GM21619 (cell line): ENCODE measurements around the gene CNTNAP2.
"Not testable (repeated sequence)": the region's sequence is repeated elsewhere in the genome, so short reads cannot be mapped to it uniquely, and the experiment has no call there.

Experiments used
- ATAC-seq: cut with Tn5 transposase; IDR thresholded peaks from one replicate; pipeline ENCODE4 v1.9.1; 2021; ENCODE audit not compliant: unreplicated experiment

CNTNAP2 gene

GRCh38 chr7:147678943-147679342 lies 1562.3 kb downstream of the CNTNAP2 start:
- no peak for ATAC-seq

GRCh38 chr7:147681530-147681929 lies 1564.9 kb downstream of the CNTNAP2 start:
- ATAC-seq: no peak

- ATAC-seq: no peak
Measured at GRCh38 chr7:147700702-147701101, 1584.1 kb downstream of the CNTNAP2 start.

- no peak for ATAC-seq
Measured at GRCh38 chr7:147707926-147708325, 1591.3 kb downstream of the CNTNAP2 start.

- ATAC-seq: no peak
Measured at GRCh38 chr7:147708871-147709270, 1592.3 kb downstream of the CNTNAP2 start.

- no peak for ATAC-seq
Measured at GRCh38 chr7:147711447-147711846, 1594.8 kb downstream of the CNTNAP2 start.

GRCh38 chr7:147721962-147722830 lies 1605.6 kb downstream of the CNTNAP2 start:
- no peak for ATAC-seq

- no peak for ATAC-seq
Measured at GRCh38 chr7:147723536-147723935, 1606.9 kb downstream of the CNTNAP2 start.

GRCh38 chr7:147731311-147731710 lies 1614.7 kb downstream of the CNTNAP2 start:
- ATAC-seq: no peak

- not testable (repeated sequence) for ATAC-seq
Measured at GRCh38 chr7:147737559-147738214, 1621.1 kb downstream of the CNTNAP2 start.

GRCh38 chr7:147742301-147742700 lies 1625.7 kb downstream of the CNTNAP2 start:
- ATAC-seq: no peak

- no peak for ATAC-seq
Measured at GRCh38 chr7:147756300-147756699, 1639.7 kb downstream of the CNTNAP2 start.

- ATAC-seq: no peak
Measured at GRCh38 chr7:147759327-147759943, 1642.8 kb downstream of the CNTNAP2 start.

- no peak for ATAC-seq
Measured at GRCh38 chr7:147765301-147765700, 1648.7 kb downstream of the CNTNAP2 start.

GRCh38 chr7:147771344-147771743 lies 1654.7 kb downstream of the CNTNAP2 start:
- no peak for ATAC-seq

- no peak for ATAC-seq
Measured at GRCh38 chr7:147774461-147774860, 1657.9 kb downstream of the CNTNAP2 start.

- no peak for ATAC-seq
Measured at GRCh38 chr7:147775516-147776284, 1659.1 kb downstream of the CNTNAP2 start.

GRCh38 chr7:147777309-147777708 lies 1660.7 kb downstream of the CNTNAP2 start:
- no peak for ATAC-seq

GRCh38 chr7:147779949-147780348 lies 1663.3 kb downstream of the CNTNAP2 start:
- ATAC-seq: no peak

- no peak for ATAC-seq
Measured at GRCh38 chr7:147796581-147796980, 1680.0 kb downstream of the CNTNAP2 start.

- no peak for ATAC-seq
Measured at GRCh38 chr7:147798001-147798400, 1681.4 kb downstream of the CNTNAP2 start.
